Pulmonary artery endothelial cell (primary cell): ENCODE measurements around the gene GPRIN3. TPM values are rescaled to one million over a fixed set of nuclear protein-coding genes. Genes with fewer than 3 reads are reported as not detected.
"Not testable (repeated sequence)": the region's sequence is repeated elsewhere in the genome, so short reads cannot be mapped to it uniquely, and the experiment has no call there.

Experiments
- DNase-seq: peaks from one replicate; pipeline ENCODE4 v3.0.0-alpha.2; 2011; ENCODE audit warnings: low read depth, low spot score
- total RNA-seq: library from RNA; depleted of rRNA; stranded (reverse); fragments of >200 nt; gene quantifications from 2 replicates; pipeline ENCODE4 v1.2.3, GENCODE V29; 2014

The GPRIN3 gene
- total RNA-seq, 1 donor from 2014 or later: 1.2 TPM

DNA sequence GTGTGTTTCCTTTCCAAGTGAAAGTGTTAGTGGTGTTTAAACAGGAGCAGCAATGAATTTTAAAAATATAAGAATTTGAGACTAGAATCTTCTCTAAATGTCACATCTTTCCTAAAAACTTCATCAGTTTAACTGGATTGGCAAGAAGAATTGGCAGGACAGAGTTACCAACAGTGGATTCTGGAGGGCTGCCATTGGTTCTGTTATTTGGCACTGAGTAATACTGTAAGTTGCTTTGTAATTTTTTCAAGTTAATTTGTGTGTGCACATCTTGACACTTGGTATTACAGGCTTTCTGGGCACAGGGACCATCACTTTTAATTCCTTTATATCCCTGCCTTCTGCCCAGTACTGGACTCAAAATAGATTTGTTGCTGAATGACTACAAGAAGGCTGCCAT, 4.5 kb upstream of the GPRIN3 start:
- DNase-seq: no peak

DNA sequence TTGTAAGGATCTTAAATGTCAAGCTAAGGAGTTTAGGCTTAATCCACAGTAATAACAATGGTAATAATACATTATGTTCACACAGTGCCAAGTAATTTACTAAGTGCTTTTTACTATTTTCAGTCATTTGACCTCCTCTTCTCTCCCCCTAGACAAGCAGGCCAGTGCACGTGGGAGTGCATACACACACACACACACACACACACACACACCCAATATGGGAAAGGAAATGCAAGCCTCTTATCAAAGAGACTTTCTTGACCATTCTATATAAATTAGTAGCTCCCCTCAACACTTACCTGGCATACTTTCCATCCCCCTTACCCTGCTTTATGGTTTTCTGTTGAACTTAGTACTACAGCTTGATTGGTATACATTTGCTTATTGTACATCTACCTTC, 3.8 kb upstream of the GPRIN3 start:
- no peak for DNase-seq

DNA sequence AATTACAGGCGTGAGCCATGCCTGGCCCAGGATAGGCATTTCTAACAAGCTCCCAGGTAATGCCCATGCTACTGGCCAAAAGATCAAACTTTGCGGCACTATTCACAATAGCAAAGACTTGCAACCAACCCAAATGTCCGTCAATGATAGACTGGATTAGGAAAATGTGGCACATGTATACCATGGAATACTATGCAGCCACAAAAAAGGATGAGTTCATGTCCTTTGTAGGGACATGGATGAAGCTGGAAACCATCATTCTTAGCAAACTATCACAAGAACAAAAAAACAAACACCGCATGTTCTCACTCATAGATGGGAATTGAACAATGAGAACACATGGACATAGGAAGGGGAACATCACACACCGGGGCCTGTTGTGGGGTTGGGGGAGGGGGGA, 1.6 kb upstream of the GPRIN3 start:
- DNase-seq: not testable (repeated sequence)

DNA sequence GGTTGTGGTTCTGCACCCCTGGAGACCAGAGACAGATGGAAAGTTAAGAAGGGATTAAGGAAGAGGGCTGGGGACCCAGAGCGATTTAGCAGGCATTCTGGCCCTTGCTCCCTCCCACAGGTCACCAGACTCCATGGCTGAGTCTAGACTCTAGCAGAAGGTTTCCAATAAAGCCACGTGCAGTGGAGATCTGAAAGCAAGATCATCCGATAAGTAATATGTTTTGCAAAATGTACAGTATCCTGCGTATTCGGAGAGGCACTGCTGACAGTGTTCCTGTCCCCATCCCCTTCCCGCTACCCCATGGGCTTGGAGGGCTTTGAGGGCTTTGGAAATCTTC, 531 bp upstream of the GPRIN3 start:
- DNase-seq: no peak

DNA sequence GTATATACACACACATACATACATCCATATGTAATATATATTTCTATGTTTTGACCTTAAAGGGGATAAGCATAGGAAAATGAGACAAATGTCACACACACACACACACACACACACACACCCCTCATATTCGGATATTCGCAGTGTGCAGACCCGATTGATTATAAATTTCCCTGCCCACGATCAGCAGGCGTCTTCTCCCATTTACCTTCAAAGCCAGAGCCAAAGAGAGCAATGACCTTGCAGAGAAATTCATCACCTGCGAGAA, 488 bp downstream of the GPRIN3 start:
- DNase-seq: no peak

DNA sequence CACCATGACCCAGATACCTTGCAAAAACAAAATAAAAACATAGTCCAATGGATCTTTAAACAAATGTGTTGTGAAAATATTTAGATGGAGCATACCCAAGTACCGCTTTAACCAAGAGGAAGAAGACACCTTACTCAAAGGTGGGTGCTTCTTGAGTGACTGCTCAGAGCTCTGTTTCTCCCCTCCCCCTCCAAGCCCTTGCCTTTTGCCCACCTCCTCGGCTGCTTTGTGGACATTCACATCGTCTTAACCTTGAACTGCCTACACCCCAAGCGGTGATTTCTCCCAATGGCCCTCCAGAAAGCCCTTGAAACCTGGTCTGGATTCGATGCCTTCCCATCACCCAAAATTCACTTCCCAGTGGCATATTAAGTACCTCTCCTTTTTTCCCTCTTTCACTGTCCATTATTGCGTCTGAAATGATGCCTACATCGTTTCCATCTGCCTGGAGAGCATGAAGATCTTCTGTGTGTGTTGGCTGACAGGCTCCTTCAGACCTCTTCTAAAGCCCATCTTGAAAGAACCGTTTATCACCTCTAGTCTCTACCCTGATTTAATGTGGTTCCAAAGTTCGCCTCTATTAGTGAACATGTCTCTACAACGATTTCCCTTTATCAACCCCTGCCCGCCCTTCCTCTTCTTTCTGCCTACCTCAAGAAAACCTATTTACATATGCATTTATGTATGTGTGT, 968 bp downstream of the GPRIN3 start:
- no peak for DNase-seq

DNA sequence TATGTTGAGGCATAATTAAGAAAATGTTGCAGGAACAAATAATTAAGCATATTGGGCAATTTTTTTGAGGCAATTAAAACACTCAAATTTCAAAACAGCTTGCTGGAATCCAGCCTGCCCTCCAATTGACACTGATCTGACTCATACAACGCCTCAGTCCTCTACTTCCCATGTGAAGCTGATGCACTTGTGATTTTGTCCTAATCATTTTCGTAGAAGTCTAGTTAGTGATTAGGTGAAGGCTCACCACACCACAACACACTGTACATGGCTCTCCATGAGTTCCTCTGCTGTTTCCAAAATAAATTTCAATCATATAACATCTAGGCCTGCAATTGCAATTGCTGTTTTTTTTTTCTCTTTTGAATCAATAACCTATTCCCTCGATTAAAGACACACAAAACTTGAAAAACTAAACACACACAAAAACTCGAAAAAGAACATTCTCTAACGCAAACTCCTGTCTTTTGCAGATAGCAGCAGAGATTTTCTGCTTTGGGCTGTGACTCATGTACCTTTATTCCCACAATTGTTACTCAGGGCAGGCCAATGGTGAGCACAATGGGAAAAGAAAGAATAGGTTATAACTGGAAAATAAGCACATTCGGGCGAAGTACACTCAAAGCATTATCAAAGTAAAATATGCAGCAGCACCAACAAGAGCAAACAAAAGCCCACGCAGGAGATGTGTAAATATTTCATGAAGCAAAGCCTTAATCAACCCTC, 1.7 kb downstream of the GPRIN3 start:
- DNase-seq: no peak

DNA sequence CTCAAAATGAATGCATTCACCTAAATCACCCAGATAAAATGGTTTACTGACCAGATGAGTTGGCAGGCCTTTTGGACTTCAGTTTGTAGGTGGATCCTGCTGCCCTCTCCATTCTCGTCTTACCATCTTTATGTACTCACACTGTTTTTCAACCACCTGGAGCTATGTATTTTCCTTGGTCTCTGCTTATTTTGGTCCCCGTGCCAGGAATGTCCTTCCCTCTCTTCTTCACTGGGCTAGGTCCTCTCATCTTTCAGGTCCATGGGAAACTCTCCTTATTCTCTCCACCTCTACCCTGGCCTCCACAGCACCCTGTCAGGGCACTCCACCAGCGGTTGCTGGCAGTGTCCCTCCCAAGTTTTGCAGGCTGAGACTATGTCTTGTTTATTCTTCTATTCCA, 2.6 kb downstream of the GPRIN3 start:
- DNase-seq: no peak

DNA sequence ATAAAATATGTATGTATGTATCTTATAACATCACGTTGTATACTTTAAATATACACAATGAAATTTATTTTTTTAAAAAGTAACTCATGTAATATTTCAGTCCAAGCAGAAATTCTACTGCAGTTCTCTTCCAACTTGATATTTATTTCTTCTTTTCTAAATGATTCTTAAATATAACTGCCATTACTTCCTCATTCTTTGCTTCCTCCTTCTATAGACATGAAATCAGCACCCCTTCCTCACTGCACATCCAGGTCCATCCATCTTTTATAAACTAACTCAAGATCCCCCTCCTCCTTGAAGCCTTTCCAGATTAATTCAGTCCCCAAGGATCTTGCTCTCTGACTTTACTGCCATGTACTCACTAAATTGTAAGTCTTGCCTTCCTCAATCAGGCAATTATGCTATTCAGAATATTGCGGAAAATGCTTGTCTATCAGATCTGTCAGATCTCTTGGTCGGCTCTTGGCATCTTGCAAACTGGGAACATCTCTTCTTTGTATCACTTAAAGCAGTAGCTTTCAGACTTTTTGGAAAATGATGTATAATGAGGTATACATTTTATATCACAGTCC, 3.7 kb downstream of the GPRIN3 start:
- DNase-seq: no peak

DNA sequence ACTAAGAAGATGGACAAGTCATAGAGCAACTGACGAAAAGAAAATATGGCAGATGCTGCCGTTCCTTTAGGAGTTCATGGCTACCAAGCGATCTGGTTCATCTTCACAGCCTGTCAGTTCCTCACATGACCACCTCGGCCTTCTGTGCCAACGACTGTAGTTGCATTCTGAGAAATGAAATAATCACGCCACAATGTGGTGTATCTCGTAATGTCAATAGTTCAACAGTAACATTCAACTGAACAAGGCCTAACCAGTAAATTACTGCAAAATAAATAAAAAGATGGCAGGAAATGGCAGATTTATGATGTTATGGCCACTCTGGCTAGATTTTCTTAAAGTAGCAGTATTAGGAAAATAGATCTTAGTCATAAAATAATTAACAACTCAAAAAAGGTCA, 4.4 kb downstream of the GPRIN3 start:
- DNase-seq: no peak

DNA sequence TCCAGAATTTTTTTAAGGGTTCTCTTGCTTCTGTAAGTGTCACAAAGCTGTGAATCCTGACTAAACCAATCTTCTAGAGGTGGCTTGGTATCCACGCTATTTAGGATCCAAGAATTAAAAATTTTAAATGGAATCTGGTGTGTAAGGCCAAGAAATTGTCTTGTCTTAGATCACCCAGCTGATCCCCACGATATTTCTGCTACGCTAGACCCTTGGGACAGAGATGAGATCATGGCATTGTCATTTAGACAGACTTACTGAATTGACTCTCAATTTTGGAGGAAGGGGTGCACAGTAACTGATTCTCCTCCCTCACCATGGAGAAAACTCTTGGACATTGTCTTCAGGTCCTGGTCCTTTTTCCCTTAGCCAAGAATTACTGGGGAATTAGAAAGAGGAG, 5.7 kb downstream of the GPRIN3 start:
- DNase-seq: no peak

DNA sequence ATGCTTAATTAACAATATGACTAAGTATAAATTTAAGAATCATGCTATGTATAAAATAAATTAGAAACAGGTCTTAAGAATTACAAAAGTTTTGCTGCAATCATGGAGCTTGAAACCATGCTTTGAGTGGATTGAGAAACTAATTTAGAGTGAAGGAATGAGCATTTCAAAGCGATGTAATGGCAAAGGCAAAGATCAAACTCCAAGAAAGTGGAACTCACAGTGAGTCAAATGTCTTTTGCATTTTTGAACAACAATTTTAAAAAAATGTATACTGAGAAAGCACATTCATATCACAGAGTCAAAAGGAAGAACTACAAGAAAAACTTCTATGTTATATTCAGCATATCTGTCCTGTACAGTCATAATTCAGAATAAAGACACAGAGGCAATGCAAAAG, 6.6 kb downstream of the GPRIN3 start:
- DNase-seq: no peak

DNA sequence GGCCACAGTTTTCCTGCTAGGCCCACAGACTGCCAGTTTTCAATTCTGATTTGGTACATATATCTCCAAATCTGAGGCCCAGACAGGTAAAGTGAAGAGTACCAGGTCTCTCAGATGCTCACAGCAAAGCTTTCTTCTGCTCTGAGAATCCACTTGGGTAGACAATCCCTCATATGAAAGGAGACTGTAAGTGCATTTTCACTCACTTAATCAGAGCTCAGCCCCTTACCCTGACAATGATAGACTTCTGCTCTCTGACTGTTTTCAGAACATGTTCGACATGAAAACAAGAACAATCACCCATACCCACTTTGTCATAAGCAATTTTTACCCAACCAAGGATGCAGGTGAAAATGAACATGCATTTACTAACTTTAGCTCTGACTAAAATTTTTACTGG, 7.1 kb downstream of the GPRIN3 start:
- DNase-seq: no peak

DNA sequence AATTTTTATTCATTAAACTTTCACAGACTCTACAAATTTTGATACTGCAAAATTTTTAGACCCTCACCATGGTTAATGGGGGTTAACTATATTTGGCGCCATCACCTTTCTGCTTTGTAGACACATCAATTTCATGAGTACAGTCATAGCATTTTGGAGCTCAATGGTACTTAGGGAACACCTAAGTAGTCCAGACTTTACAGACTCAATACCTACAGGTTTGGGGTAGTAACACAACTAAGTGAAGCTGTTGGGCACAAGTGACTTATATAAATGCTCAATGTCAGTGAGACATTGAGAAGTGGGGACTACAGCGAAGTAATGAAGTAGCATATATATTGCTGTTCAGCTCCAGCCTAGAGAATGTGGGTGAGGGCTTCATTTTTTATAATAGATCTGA, 7.5 kb downstream of the GPRIN3 start:
- no peak for DNase-seq

DNA sequence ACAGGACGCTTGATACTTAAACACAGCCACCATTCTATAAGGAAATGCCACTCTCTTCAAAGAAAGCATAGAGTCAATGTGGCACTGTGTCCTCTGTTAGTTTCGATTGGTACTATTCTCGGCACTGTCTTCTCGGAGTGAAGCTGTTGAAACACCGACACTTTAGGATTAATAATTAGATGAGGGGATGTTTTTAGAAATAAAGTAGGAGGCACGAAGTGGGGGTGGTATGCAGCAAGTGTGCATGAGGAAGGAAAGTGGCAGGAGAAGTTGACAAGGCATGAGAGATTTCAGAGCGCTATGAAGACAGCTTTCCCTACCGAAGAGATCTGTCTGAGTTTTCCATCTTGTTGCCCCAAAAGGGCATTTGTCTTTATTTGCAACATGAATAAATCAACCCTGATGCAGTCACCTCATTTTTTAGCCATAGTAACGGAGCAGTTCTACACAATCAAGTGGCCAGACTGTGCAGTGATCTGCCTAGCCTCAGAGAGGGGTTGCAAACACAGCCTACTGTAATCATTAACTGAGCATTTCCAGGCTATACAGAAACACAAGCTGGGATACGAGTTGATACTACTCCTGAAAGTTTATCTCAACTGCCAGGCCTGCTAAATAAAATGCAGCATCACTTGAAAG, 8.3 kb downstream of the GPRIN3 start:
- no peak for DNase-seq

DNA sequence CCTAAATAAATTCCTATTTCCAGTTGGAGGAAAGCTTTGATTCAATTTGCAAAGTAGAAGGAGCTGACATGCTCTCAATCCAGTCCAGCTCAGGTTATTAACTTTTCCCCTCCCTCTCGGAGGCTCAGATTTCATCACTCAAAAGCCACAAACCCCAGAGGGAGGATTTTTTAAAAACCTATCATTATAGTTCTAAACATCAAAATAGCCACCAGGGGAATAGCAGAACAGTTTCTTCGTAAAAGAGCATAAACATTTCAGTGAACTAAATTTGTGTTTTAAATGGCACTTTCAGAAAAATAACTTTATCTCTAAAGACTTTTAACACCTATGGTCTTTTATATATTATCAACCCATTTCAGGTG, 8.8 kb downstream of the GPRIN3 start:
- no peak for DNase-seq

DNA sequence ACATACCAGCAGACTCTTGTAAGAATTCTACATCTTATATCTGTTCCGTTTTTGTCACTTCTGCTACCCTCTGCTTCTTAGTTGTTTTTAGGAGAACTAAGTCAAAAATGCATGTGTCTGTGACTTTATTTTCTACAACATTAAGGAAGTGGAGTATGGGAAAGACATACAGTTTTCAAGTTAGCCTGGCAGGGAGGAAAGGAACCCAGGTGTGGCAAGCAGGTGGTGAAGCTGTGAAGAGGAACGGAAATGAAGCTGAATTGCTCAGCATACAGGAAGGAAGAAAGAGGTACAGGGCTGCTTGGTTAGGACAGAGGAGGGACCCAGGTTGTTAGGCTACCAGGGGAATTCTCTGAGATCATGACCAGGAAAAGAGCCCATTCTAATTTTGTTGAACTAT, 9.4 kb downstream of the GPRIN3 start:
- DNase-seq: no peak

DNA sequence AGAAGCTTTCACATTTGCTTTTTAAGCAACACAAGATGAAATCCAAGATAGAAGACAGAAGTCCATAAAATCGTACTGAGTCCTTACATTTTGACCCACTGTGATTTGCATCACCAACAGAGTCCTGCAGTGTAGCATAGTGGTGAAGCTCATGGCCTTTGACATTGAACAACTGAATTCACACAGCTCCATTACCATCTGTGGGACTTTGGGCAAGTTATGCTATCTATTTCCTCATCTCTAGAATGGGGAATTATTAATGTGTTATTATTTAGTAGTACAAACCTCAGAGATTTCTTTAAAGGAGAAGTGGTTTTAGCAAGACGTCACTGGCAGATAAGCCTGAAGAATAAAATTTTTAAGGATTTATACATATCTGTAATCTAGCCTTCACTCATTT, 10.7 kb downstream of the GPRIN3 start:
- DNase-seq: no peak

DNA sequence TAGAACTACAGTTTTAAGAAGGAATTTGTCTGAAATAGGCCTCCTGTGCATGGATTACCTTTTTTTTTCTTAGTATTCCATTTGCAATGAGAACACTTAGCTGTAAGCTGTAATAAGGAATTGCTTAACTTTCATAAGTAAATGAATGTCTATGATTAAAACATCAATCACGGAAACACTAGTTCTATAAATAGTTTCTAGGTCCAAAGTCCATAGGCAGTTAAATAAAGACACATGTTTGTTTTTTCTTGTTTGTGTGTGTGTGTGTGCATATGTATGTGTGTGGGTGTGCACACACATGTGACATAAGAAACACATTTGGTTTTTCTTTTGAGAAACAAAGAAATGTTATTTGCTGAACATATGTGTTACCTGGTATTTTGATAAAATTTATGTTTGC, 11.2 kb downstream of the GPRIN3 start:
- no peak for DNase-seq

DNA sequence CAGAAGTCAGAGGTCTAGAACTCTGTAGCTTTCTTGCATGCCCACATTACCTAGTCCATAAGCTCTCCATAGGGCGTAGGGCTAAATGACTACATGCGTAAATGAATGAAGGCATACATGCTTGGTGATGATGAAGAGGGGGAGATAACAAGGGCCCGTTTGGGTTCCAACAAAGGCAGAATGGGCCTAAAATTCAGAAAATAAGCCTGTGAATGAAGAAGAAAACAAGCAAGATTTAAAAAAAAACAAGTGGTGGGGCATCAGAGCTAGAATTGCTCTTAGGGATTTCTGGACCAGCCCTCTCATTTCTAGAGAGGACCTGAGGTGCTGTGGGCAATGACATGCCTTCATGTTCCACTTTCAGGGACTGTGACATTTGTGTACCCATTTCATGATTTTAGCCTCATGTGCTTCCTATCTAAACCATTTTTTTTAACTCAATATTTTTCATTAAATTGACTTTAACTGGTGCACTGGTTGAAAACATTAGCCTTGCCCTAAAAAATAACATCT, 12.1 kb downstream of the GPRIN3 start:
- DNase-seq: no peak

DNA sequence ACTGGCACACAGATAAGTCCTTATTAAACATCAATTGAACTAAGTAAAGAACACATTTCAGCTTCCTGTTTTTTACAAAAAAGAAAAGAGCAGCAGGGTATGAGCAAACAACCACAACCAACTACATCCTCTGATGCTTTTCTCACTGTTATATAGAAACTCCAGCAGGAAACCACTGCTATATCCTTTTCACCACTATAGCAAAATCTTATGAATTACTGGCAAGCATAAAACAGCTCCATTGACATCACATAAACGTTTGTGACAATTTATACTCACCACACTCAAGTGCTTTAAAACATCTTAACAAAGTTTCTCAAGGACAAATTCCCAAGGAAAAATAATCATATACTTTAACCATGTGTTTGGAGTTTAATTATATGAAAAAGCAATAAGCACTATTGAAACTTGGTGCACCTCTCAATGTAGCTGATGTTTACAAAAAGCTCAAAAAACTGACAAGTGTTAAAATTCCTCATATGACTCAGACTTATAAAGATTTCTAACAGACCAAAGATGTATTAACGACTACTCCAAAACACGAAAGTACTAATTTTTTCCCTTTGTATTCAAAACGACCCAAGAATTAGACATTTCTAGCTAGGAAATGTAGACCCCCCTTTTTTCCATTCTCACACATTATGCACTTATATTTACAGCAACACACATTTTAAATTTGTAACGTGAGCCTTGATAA, 12.9 kb downstream of the GPRIN3 start:
- DNase-seq: no peak

DNA sequence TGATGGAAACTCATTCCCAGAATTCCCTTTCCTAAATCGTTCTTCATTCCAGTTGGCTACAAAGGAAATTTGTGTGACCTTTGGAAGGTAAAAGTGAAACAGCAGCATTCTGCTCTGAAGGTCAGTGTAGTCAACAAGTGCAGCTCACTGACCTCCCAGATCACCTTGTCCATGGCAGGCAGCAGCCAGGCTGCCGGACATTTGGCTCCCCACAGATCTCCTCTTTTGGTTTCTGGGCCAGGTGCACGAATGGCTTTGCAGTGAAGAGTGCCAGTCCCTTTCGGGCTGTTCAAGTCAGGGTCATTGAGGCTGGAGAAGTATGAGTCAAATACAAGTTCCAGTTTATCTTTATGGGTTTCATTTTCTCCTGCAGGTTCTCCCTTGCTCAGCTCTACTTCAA, 14.3 kb downstream of the GPRIN3 start:
- DNase-seq: no peak
